HG02763 (cell line): ENCODE data around the gene MCF2L.

Source experiments
- ATAC-seq: cut with Tn5 transposase; IDR thresholded peaks from one replicate; pipeline ENCODE4 v1.9.1; 2021; ENCODE audit warnings: mild to moderate bottlenecking, moderate library complexity; ENCODE audit not compliant: unreplicated experiment

Gene MCF2L

GRCh38 chr13:113080361-113080831 is 111.4 kb downstream of the MCF2L start:
- ATAC-seq: no peak

DNA sequence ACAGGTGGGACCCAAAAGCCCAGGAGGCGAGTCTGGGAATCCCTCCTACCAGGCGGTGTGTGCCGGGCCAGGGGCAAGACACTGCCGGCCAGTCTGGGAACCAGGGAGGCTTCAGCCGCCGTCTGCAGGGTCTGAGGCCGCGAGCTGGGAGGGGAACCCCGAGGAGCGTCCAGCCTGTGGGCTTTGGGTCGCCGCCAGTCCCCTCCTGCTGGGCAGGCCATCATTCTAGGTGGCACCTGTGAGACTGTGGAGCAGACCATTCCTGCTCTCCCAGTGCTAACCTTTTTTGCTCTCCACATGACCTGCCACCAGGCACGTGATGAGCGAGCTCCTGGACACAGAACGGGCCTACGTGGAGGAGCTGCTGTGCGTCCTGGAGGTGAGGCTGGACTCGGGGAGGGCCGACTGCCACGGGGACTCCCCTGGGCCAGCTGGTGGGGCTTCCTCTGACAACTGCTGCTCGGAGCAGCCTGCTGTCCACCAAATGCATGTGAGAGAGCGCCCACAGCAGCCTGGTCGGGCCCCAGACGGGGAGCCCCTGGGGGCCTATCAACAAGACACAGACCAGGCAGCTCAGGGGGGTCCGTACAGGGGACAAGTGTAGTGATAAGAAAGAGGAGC is 112.0 kb downstream of the MCF2L start:
- ATAC-seq: no peak

GRCh38 chr13:113082198-113083021 is 113.4 kb downstream of the MCF2L start:
- no peak for ATAC-seq

GRCh38 chr13:113083022-113083373 is 114.0 kb downstream of the MCF2L start:
- ATAC-seq: no peak

GRCh38 chr13:113083402-113084061 is 114.5 kb downstream of the MCF2L start:
- no peak for ATAC-seq

- ATAC-seq: no peak
Measured at GRCh38 chr13:113084094-113084942, 115.3 kb downstream of the MCF2L start.

GRCh38 chr13:113084943-113085540 is 116.0 kb downstream of the MCF2L start:
- ATAC-seq: no peak

DNA sequence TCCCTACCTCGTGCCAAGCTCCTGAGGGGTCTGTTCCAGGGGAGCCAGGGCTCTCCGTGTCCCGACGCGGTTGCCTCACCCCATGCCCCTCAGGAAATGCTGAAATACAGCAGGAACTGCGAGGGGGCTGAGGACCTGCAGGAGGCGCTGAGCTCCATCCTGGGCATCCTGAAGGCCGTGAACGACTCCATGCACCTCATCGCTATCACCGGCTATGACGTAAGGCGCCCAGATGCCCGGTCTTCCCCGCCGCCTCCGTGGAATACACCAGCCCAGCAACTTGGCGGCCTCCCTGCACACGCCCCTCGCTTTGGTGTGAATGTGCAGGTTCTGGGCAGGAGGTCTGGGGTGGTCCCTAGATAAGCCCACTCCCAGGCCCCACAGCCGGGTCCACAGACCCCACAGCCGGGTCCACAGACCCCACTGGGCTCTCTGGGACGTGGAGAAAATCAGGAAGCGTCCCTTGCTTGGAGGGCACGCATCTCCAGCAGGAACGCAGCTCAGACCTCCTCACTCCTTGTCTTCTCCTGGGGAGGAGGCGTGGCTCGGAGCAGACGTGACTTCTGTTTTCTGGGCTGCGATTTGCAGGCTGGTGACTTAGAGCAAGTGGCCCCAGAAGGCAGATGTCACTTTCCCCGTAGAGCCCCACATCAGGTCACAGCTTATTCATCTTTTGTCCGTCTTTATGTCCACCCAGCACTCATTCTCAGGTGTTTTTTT is 117.2 kb downstream of the MCF2L start:
- no peak for ATAC-seq

GRCh38 chr13:113086991-113087922 is 118.2 kb downstream of the MCF2L start:
- ATAC-seq: no peak

- ATAC-seq: no peak
Measured at GRCh38 chr13:113087923-113088690, 119.1 kb downstream of the MCF2L start.

GRCh38 chr13:113088691-113089020 is 119.6 kb downstream of the MCF2L start:
- ATAC-seq: no peak

DNA sequence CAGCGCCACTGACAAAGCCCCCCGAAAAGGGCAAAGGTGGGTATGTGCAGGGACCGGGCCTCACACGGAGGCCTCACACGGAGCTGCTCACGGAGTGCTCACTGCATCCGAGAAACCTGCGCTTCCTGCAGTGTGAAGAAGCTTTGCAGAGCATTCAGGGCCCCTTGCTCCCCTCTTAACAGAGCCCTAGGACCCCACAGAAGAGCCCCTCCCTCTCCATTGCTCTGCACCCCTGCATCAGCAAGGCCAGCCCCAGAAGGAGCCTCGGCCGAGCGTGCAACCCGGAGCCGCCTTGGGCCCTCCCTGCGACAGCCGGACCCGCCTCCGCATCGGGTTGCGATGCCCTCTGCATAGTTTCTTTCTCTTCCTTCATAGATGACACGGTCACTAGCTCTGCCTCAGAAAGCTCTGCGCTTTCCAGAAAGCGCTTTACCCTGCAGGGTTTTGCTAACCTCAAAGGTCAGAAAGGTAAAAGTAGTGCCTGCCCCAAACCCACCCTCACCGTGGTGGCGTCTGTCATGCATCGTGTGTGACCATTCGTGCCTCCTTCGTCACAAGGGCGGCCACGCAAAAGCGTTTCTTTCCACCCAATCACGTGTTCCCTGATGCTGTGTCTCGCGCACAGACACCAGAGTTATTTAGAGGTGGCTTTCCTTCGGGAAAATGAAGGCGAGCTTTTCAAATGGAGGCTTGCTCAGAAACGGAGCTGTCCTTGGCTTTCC is 120.8 kb downstream of the MCF2L start:
- no peak for ATAC-seq

DNA sequence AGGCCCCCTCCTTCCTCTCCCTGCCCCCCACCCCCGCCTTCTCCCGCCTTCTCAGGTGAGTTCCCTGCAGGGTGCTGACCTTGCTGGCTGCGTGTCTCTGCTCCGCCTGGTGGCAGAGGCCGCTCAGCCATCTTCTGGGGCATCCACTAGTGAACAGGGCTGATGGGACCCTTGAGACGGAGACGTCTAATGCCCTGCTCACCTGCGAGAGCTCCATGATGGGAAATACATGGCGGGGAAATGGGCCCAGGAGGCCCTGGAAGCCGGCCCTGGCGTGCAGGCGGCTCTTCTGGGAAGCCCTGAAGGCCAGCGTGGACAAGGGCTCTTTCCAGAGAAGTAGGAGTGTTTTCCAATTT is 121.4 kb downstream of the MCF2L start:
- ATAC-seq: no peak

DNA sequence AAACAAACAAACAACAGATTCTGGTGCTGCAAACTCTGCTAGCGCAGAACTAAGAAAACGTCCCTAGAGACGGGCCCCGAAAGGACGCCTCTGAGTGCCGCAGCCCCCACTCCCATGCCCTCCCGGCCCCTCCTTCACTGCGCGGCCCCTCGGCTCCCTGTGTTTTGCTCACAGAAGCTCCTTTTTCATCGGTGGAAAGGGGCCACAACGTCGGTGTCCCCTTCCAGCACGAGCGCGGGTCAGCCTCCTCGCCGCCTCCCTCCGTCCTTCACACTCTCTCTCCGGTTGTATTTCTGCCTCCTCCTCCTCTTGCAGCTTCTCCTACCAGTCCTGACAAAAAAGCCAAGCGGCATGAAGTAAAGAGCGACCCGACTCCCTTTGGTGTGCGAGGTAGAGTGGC is 121.8 kb downstream of the MCF2L start:
- no peak for ATAC-seq

DNA sequence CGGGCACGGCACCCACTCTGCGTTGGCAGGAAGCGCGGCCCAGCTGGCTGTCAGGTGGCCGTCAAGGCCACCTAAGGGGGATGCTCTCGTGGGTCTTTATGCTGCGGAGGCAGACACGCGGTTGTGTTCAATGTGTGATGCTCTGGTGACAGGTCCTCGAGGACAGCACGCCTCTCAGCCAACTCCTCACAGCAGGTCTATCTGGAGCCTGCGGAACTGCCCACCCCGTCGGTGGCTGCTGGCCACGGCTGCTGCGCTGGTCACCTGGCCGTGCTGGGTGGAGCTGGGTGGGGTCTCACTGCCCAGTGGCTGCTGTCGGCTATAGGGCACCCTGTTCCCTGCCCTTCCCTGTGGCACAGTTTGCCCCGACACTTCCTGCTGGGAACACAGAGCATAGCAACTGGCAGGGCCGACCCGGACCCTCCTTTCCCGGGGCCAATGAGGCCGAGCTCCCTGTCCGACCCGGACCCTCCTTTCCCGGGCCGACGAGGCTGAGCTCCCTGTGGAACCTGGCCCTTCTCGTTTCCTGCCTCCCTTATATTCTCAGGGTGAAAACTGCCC is 122.3 kb downstream of the MCF2L start:
- no peak for ATAC-seq

GRCh38 chr13:113091891-113092775 is 123.1 kb downstream of the MCF2L start:
- no peak for ATAC-seq
